SK-N-SH treated with all-trans-retinoic acid at 6 μM for 48 hours (cell line): ENCODE measurements around the gene TMEM14C.

Experiments
- ATAC-seq: fragments of 200-7000 bp; cut with Tn5 transposase; 3 replicates; pipeline ENCODE4 v1.9.1; 2020; ENCODE audit warnings: mild to moderate bottlenecking, moderate library complexity
- ARNTL ChIP-seq: fragments of 450-650 bp; formaldehyde crosslinking; IDR thresholded peaks from 2 replicates; pipeline ENCODE4 v1.5.0; 2020; ENCODE audit warnings: low read depth, mild to moderate bottlenecking, moderate library complexity, borderline replicate concordance
- BACH2 ChIP-seq: fragments of 250-450 bp; sonication (Bioruptor Pico); IDR thresholded peaks from 2 replicates; pipeline ENCODE4 v1.9.0; 2021; ENCODE audit warnings: mild to moderate bottlenecking, borderline replicate concordance
- CREB5 ChIP-seq: fragments of 250-450 bp; sonication (Bioruptor Pico); IDR thresholded peaks from 2 replicates; pipeline ENCODE4 v1.5.1; 2020; ENCODE audit warnings: low read depth, mild to moderate bottlenecking, moderate library complexity
- CSDC2 ChIP-seq: fragments of 250-450 bp; sonication (Bioruptor Pico); IDR thresholded peaks from 2 replicates; pipeline ENCODE4 v1.5.0; 2020; ENCODE audit warnings: mild to moderate bottlenecking, moderate library complexity
- CSRNP3 ChIP-seq: fragments of 250-450 bp; sonication (Bioruptor Pico); IDR thresholded peaks from 2 replicates; pipeline ENCODE4 v1.5.1; 2021; ENCODE audit warnings: mild to moderate bottlenecking, moderate library complexity
- ESRRG ChIP-seq: fragments of 250-450 bp; sonication (Bioruptor Pico); IDR thresholded peaks from 2 replicates; pipeline ENCODE4 v1.6.1; 2021; ENCODE audit warnings: mild to moderate bottlenecking
- GLIS3 ChIP-seq: fragments of 250-450 bp; sonication (Bioruptor Pico); IDR thresholded peaks from 2 replicates; pipeline ENCODE4 v1.5.0; 2020; ENCODE audit warnings: mild to moderate bottlenecking, moderate library complexity
- ISL1 ChIP-seq: fragments of 250-450 bp; sonication (Bioruptor Pico); IDR thresholded peaks from 2 replicates; pipeline ENCODE4 v2.1.2; 2022; ENCODE audit warnings: mild to moderate bottlenecking, moderate library complexity
- OSR1 ChIP-seq: fragments of 250-450 bp; sonication (Bioruptor Pico); IDR thresholded peaks from 2 replicates; pipeline ENCODE4 v1.8.0; 2022; ENCODE audit warnings: moderate library complexity, mild to moderate bottlenecking, inconsistent platforms
- POU6F1 ChIP-seq: fragments of 250-450 bp; sonication (Bioruptor Pico); IDR thresholded peaks from 2 replicates; pipeline ENCODE4 v1.8.0; 2021; ENCODE audit warnings: low read depth, mild to moderate bottlenecking, moderate library complexity, borderline replicate concordance
- PPARA ChIP-seq: fragments of 250-450 bp; sonication (Bioruptor Pico); IDR thresholded peaks from 2 replicates; pipeline ENCODE4 v1.5.0; 2020; ENCODE audit warnings: mild to moderate bottlenecking, borderline replicate concordance
- RARB ChIP-seq: fragments of 250-450 bp; sonication (Bioruptor Pico); IDR thresholded peaks from 2 replicates; pipeline ENCODE4 v1.8.0; 2021; ENCODE audit warnings: mild to moderate bottlenecking, moderate library complexity
- SNAI2 ChIP-seq: fragments of 250-450 bp; sonication (Bioruptor Pico); IDR thresholded peaks from 2 replicates; pipeline ENCODE4 v1.5.0; 2020; ENCODE audit warnings: mild to moderate bottlenecking, moderate library complexity
- TCF4 ChIP-seq: fragments of 250-450 bp; sonication (Bioruptor Pico); IDR thresholded peaks from 2 replicates; pipeline ENCODE4 v1.8.0; 2021; ENCODE audit warnings: mild to moderate bottlenecking, moderate library complexity, borderline replicate concordance
- TOX ChIP-seq: fragments of 250-450 bp; sonication (Bioruptor Pico); IDR thresholded peaks from 2 replicates; pipeline ENCODE4 v1.8.0; 2021; ENCODE audit warnings: mild to moderate bottlenecking, moderate library complexity, borderline replicate concordance
- TSHZ2 ChIP-seq: fragments of 250-450 bp; sonication (Bioruptor Pico); IDR thresholded peaks from 2 replicates; pipeline ENCODE4 v1.5.0; 2020; ENCODE audit warnings: mild to moderate bottlenecking, moderate library complexity
- ZC3H10 ChIP-seq: fragments of 250-450 bp; sonication (Bioruptor Pico); IDR thresholded peaks from 2 replicates; pipeline ENCODE4 v1.5.1; 2021; ENCODE audit warnings: mild to moderate bottlenecking, moderate library complexity
- ZFP3 ChIP-seq: fragments of 250-450 bp; sonication (Bioruptor Pico); IDR thresholded peaks from 2 replicates; pipeline ENCODE4 v1.5.0; 2020; ENCODE audit warnings: mild to moderate bottlenecking, moderate library complexity
- ZFP30 ChIP-seq: fragments of 450-650 bp; formaldehyde crosslinking; IDR thresholded peaks from 2 replicates; pipeline ENCODE4 v1.5.0; 2022; ENCODE audit warnings: mild to moderate bottlenecking, moderate library complexity
- ZNF565 ChIP-seq: fragments of 450-650 bp; formaldehyde crosslinking; conservative IDR thresholded peaks from 2 replicates; pipeline ENCODE4 v1.5.0; 2020; ENCODE audit warnings: low read depth, mild to moderate bottlenecking, moderate library complexity
- ZNF70 ChIP-seq: fragments of 450-650 bp; formaldehyde crosslinking; IDR thresholded peaks from 2 replicates; pipeline ENCODE4 v1.5.0; 2020; ENCODE audit warnings: mild to moderate bottlenecking, moderate library complexity
- ZNF8 ChIP-seq: fragments of 450-650 bp; formaldehyde crosslinking; IDR thresholded peaks from 2 replicates; pipeline ENCODE4 v1.5.0; 2020; ENCODE audit warnings: mild to moderate bottlenecking, moderate library complexity

Gene TMEM14C

GRCh38 chr6:10690651-10691445 lies 32.0 kb upstream of the TMEM14C start:
- no peak for ATAC-seq
- TF ChIP-seq GLIS3 (CRISPR knock-in tag) (no peak), ZC3H10 (CRISPR knock-in tag) (no peak), ZNF8 (CRISPR knock-in tag) (no peak), ZNF565 (CRISPR knock-in tag) (no peak)

- ATAC-seq, result no peak
- no peak for TF ChIP-seq ZFP30 (CRISPR knock-in tag)
- TF ChIP-seq ESRRG (CRISPR knock-in tag), result no peak
- no peak for TF ChIP-seq ZNF565 (CRISPR knock-in tag)
- TF ChIP-seq ZNF70, result no peak
- no peak for TF ChIP-seq BACH2 (CRISPR knock-in tag)
- no peak for TF ChIP-seq SNAI2 (CRISPR knock-in tag)
- TF ChIP-seq ZFP3 (CRISPR knock-in tag), result no peak
- no peak for TF ChIP-seq POU6F1 (CRISPR knock-in tag)
- no peak for TF ChIP-seq CSDC2 (CRISPR knock-in tag)
- no peak for TF ChIP-seq PPARA (CRISPR knock-in tag)
- no peak for TF ChIP-seq OSR1 (CRISPR knock-in tag)
- no peak for TF ChIP-seq ZNF8 (CRISPR knock-in tag)
- TF ChIP-seq TOX (CRISPR knock-in tag), result no peak
- TF ChIP-seq TCF4, result no peak
- TF ChIP-seq ISL1 (CRISPR knock-in tag), result no peak
- TF ChIP-seq GLIS3 (CRISPR knock-in tag), result no peak
- TF ChIP-seq CSRNP3 (CRISPR knock-in tag), result no peak
- no peak for TF ChIP-seq CREB5 (CRISPR knock-in tag)
- TF ChIP-seq, all 23 proteins: peak for 0
These were observed 29.8 kb upstream of the TMEM14C start for GRCh38 chr6:10692965-10693538.

- TF ChIP-seq ZFP3 (CRISPR knock-in tag) (peak; percentile 60; the same call in 1 of the 2 replicates), ZNF70 (peak; percentile 17; the same call in 1 of the 2 replicates), ARNTL (no peak), SNAI2 (CRISPR knock-in tag) (0 out of 2 replicates have a peak, but pooled peaks have one; percentile 44), ZNF8 (CRISPR knock-in tag) (no peak)
- peak; percentile 99 for ATAC-seq
These were observed 28.4 kb upstream of the TMEM14C start, which contains the start of the genes C6orf52 and PAK1IP1 for GRCh38 chr6:10694302-10695085. Gene C6orf52, minus strand, starts transcription at chr6:10694616. Its CDS starts 7,066 bp downstream, at chr6:10687550. Gene PAK1IP1, plus strand, starts transcription at chr6:10694972. Its CDS starts 14 bp downstream, at chr6:10694986.

- no peak for ATAC-seq
- TF ChIP-seq ISL1 (CRISPR knock-in tag) (no peak), POU6F1 (CRISPR knock-in tag) (no peak), ZFP3 (CRISPR knock-in tag) (no peak), BACH2 (CRISPR knock-in tag) (no peak), RARB (CRISPR knock-in tag) (no peak), TOX (CRISPR knock-in tag) (no peak), ESRRG (CRISPR knock-in tag) (no peak), ZNF8 (CRISPR knock-in tag) (no peak), SNAI2 (CRISPR knock-in tag) (no peak), OSR1 (CRISPR knock-in tag) (no peak), ARNTL (no peak), TSHZ2 (no peak), GLIS3 (CRISPR knock-in tag) (no peak)
These were observed 27.7 kb upstream of the TMEM14C start for GRCh38 chr6:10695086-10695657.
